DOHH2 (cell line): ENCODE measurements around the gene TLL2.

Experiments used
- H3F3A ChIP-seq: fragments of 200-600 bp; sonication (generic), shearing (Covaris generic); 2 replicates; pipeline ENCODE4 v1.6.0; 2016; ENCODE audit warnings: antibody characterized with exemption, mild to moderate bottlenecking; ENCODE audit not compliant: control insufficient read depth, insufficient read depth
- H3K27ac ChIP-seq: fragments of 200-600 bp; sonication (generic); 2 replicates; pipeline ENCODE4 v1.5.1; 2014; ENCODE audit warnings: low read depth, mild to moderate bottlenecking, low read length, moderate library complexity
- H3K27me3 ChIP-seq: fragments of 200-600 bp; sonication (generic); 2 replicates; pipeline ENCODE4 v1.6.1; 2014; ENCODE audit warnings: mild to moderate bottlenecking, low read length, mixed read lengths; ENCODE audit not compliant: control insufficient read depth
- H3K36me3 ChIP-seq: fragments of 200-600 bp; sonication (generic); 2 replicates; pipeline ENCODE4 v1.6.1; 2014; ENCODE audit warnings: mild to moderate bottlenecking, low read length, moderate library complexity, mixed read lengths; ENCODE audit not compliant: control insufficient read depth
- H3K4me1 ChIP-seq: fragments of 200-600 bp; sonication (generic); 2 replicates; pipeline ENCODE4 v1.6.1; 2014; ENCODE audit warnings: mild to moderate bottlenecking, low read length, mixed read lengths; ENCODE audit not compliant: control insufficient read depth
- H3K4me2 ChIP-seq: fragments of 200-600 bp; sonication (generic); 2 replicates; pipeline ENCODE4 v1.6.0; 2014; ENCODE audit warnings: mild to moderate bottlenecking, low read length, moderate library complexity
- H3K4me3 ChIP-seq: fragments of 200-600 bp; sonication (generic); 2 replicates; pipeline ENCODE4 v1.5.1; 2014; ENCODE audit warnings: mild to moderate bottlenecking, low read length, mixed read lengths
- H3K79me2 ChIP-seq: fragments of 200-600 bp; sonication (generic); 2 replicates; pipeline ENCODE4 v1.6.1; 2014; ENCODE audit warnings: mild to moderate bottlenecking, low read length, mixed read lengths; ENCODE audit not compliant: control insufficient read depth
- H3K9me2 ChIP-seq: fragments of 200-600 bp; sonication (generic); replicated peaks from 2 replicates; pipeline ENCODE4 v1.6.1; 2014; ENCODE audit warnings: mild to moderate bottlenecking, low read length, mixed read lengths; ENCODE audit not compliant: control insufficient read depth
- H3K9me3 ChIP-seq: fragments of 200-600 bp; sonication (generic); 2 replicates; pipeline ENCODE4 v1.6.1; 2014; ENCODE audit warnings: antibody characterized with exemption, low read length, mixed read lengths; ENCODE audit not compliant: control insufficient read depth, insufficient read depth
- H4K20me1 ChIP-seq: fragments of 200-600 bp; sonication (generic); 2 replicates; pipeline ENCODE4 v1.6.0; 2014; ENCODE audit warnings: low read depth, mild to moderate bottlenecking, antibody characterized with exemption, low read length, moderate library complexity; ENCODE audit not compliant: control insufficient read depth, insufficient read depth
- CTCF ChIP-seq: fragments of 200-600 bp; sonication (generic); IDR thresholded peaks from one replicate; pipeline ENCODE4 v1.5.1; 2014; ENCODE audit warnings: antibody characterized with exemption, mild to moderate bottlenecking, low read depth, low read length; ENCODE audit not compliant: poor library complexity, severe bottlenecking
- EZH2phosphoT487 ChIP-seq: fragments of 200-600 bp; sonication (generic); IDR thresholded peaks from 2 replicates; pipeline ENCODE4 v1.6.1; 2017; ENCODE audit warnings: borderline replicate concordance, mild to moderate bottlenecking, antibody characterized with exemption, low read length, moderate library complexity, mixed read lengths

TLL2 gene

DNA sequence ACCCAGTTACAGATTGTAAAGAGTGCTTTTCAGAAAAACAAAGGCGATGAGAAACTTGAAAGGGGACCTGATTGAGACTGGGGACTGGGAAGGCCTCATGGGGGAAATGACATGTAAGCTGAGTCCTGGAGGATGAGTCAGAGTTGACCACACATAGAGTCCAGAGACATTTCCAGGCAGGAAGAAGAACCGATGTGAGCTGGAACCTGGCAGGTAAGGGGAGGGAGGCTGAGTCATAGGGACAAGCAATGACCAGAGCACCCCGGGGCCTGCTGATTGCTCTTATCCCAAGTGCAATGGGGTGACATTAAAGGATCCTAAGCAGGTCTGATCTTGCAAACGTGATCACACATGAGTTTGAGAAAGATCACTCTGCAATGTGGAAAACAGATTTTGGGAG is 11.7 kb downstream of the TLL2 start:
- no peaks in the 10 kb centered on the region for H3K9me3 ChIP-seq
- H4K20me1 ChIP-seq = no peaks in the 10 kb centered on the region
- H3K79me2 ChIP-seq = no peaks in the 10 kb centered on the region
- H3K27ac ChIP-seq = no peak overlapping the region
- H3K4me2 ChIP-seq = no peak overlapping the region
- H3K4me1 ChIP-seq = no peaks in the 10 kb centered on the region
- no peaks in the 10 kb centered on the region for H3F3A ChIP-seq
- H3K36me3 ChIP-seq = no peaks in the 10 kb centered on the region
- no peaks in the 10 kb centered on the region for H3K9me2 ChIP-seq
- no peak for TF ChIP-seq CTCF
- no peak overlapping the region for H3K4me3 ChIP-seq
- no peaks in the 10 kb centered on the region; the same call in 1 of the 2 replicates for H3K27me3 ChIP-seq

DNA sequence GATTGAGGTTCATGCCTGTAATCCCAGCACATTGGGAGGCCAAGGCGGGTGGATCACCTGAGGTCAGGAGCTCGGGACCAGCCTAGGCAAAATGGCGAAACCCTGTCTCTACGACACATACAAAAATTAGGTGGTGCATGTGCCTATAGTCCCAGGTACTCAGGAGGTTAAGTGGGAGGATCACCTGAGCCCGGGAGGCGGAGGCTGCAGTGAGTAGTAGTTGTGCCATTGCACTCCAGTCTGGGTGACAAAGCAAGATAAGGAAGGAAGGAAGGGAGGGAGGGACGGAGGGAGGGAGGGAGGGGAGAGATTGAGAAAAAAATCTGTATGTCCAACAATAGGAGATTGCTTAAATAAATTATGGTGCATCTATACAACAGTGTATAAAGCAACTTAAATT is 13.2 kb downstream of the TLL2 start:
- Histone ChIP-seq H4K20me1 (no peaks in the 10 kb centered on the region), H3K9me3 (no peaks in the 10 kb centered on the region), H3K4me3 (no peak overlapping the region), H3K4me1 (no peaks in the 10 kb centered on the region), H3K9me2 (no peaks in the 10 kb centered on the region), H3K79me2 (no peaks in the 10 kb centered on the region), H3K36me3 (no peaks in the 10 kb centered on the region), H3F3A (no peaks in the 10 kb centered on the region), H3K4me2 (no peak overlapping the region), H3K27me3 (no peaks in the 10 kb centered on the region; the same call in 1 of the 2 replicates), H3K27ac (no peak overlapping the region)
- no peak for TF ChIP-seq EZH2phosphoT487
- TF ChIP-seq CTCF = no peak

DNA sequence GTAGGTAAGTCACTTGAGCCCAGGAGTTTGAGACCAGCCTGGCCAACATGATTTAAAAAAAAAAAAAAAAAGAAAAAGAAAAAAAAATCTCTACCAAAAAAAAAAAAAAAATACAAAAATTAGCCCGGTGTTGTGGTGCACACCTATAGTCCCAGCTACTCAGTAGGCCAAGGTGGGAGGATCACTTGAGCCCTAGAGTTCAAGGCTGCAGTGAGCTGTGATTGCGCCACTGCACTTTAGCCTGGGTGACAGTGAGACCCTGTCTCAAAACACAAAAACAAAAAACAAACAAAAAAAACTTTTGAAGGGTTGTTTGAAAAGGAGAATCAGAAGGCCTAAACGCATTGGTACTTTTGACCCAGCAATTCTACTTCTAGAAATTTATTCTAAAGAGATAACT is 13.7 kb downstream of the TLL2 start:
- Histone ChIP-seq H3K4me3 (no peak overlapping the region), H3K36me3 (no peaks in the 10 kb centered on the region), H3K79me2 (no peaks in the 10 kb centered on the region), H4K20me1 (no peaks in the 10 kb centered on the region), H3K9me3 (no peaks in the 10 kb centered on the region), H3K27ac (no peak overlapping the region), H3K9me2 (no peaks in the 10 kb centered on the region), H3F3A (no peaks in the 10 kb centered on the region), H3K27me3 (no peaks in the 10 kb centered on the region; the same call in 1 of the 2 replicates), H3K4me2 (no peak overlapping the region), H3K4me1 (no peaks in the 10 kb centered on the region)
- TF ChIP-seq EZH2phosphoT487 (no peak), CTCF (no peak)

GRCh38 chr10:96497391-96497790 is 16.3 kb downstream of the TLL2 start:
- no peak overlapping the region for H3K27ac ChIP-seq
- no peaks in the 10 kb centered on the region for H4K20me1 ChIP-seq
- H3K79me2 ChIP-seq = no peaks in the 10 kb centered on the region
- H3K9me2 ChIP-seq = no peaks in the 10 kb centered on the region
- TF ChIP-seq CTCF (no peak), EZH2phosphoT487 (no peak)
- H3F3A ChIP-seq = no peaks in the 10 kb centered on the region
- no peak overlapping the region for H3K4me2 ChIP-seq
- no peak overlapping the region for H3K4me3 ChIP-seq
- H3K9me3 ChIP-seq = no peaks in the 10 kb centered on the region
- H3K36me3 ChIP-seq = no peaks in the 10 kb centered on the region
- H3K4me1 ChIP-seq = no peaks in the 10 kb centered on the region
- no peaks in the 10 kb centered on the region; the same call in 1 of the 2 replicates for H3K27me3 ChIP-seq
